Panc1 (cell line): Measurements from ENCODE around the gene GABRG3.

Experiments
- CTCF ChIP-seq: fragments of 450-650 bp; IDR thresholded peaks from 2 replicates; pipeline ENCODE4 v1.5.1; 2017; ENCODE audit warnings: mild to moderate bottlenecking
- POLR2AphosphoS5 ChIP-seq: IDR thresholded peaks from 2 replicates; pipeline ENCODE4 v1.6.1; 2012; ENCODE audit warnings: mild to moderate bottlenecking, low read depth, low read length, moderate library complexity
- REST ChIP-seq, 2 experiments: IDR thresholded peaks; 2 replicates each; pipeline ENCODE4 v1.6.1; 2011 to 2012; ENCODE audit warnings: low read depth in 2 of 2, control low read depth in 1 of 2, low read length in 1 of 2, mild to moderate bottlenecking in 1 of 2, moderate library complexity in 1 of 2; ENCODE audit not compliant: insufficient read depth in 1 of 2
- SIN3A ChIP-seq: IDR thresholded peaks from 2 replicates; pipeline ENCODE4 v1.6.1; 2012; ENCODE audit warnings: low read depth, mild to moderate bottlenecking, low read length, moderate library complexity, borderline replicate concordance; ENCODE audit not compliant: insufficient read depth
- TCF7L2 ChIP-seq: IDR thresholded peaks from 2 replicates; pipeline ENCODE4 v1.6.1; 2011; ENCODE audit warnings: mild to moderate bottlenecking, low read depth, low read length, inconsistent platforms

- TF ChIP-seq POLR2AphosphoS5 (no peak), CTCF (no peak), REST (IDR thresholded peaks at IDR 0.05; ENCODE audit: insufficient read depth in 1 of 2, low read depth in 2 of 2, low read length in 1 of 2) (no peak), SIN3A (no peak), TCF7L2 (no peak)
Observed at GRCh38 chr15:27512281-27513001, 541.5 kb downstream of the GABRG3 start.
